ENCODE data around the gene PCDHGA7.
"Not testable (repeated sequence)": the region's sequence is repeated elsewhere in the genome, so short reads cannot be mapped to it uniquely, and the experiment has no call there.

The PCDHGA7 gene

DNA sequence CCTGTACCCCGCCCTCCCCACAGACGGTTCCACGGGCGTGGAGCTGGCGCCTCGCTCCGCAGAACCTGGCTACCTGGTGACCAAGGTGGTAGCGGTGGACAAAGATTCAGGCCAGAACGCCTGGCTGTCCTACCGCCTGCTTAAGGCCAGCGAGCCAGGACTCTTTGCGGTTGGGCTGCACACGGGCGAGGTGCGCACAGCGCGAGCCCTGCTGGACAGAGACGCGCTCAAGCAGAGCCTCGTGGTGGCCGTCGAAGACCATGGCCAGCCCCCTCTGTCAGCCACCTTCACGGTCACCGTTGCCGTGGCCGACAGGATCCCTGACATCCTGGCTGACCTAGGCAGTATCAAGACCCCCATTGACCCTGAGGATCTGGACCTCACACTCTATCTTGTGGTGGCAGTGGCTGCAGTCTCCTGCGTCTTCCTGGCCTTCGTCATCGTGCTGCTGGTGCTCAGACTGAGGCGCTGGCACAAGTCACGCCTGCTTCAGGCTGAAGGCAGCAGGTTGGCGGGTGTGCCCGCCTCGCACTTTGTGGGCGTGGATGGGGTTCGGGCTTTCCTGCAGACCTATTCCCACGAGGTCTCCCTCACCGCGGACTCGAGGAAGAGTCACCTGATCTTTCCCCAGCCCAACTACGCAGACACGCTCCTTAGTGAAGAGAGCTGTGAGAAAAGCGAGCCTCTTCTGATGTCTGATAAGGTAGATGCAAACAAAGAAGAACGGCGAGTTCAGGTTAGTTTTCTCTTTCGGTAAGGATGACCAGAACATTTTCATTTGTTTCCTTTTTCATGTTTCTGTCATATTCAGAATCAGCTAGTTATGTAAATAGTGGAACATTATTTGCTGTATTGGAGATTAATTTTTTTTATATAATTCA, 16.3 kb upstream of the PCDHGA7 start:
- no peak for DNase-seq (ENCODE audit: low read depth)

GRCh38 chr5:141369994-141370848, 12.3 kb upstream of the PCDHGA7 start, which contains the start of gene PCDHGB3:
TSS of gene PCDHGB3 (plus strand) at chr5:141370242. CDS start at chr5:141370395, 153 bp downstream.
- DNase-seq (ENCODE audit: low read depth): peak; percentile 9

- no peak for DNase-seq (ENCODE audit: low read depth)
Observed at GRCh38 chr5:141371572-141372475, 10.7 kb upstream of the PCDHGA7 start.

- DNase-seq (ENCODE audit: low read depth): peak; percentile 15
Observed at GRCh38 chr5:141373673-141374317, 8.7 kb upstream of the PCDHGA7 start, which contains the start of gene PCDHGA6. TSS of gene PCDHGA6 (plus strand) at chr5:141373891. CDS start at chr5:141374084, 193 bp downstream.

GRCh38 chr5:141374627-141375026, 7.9 kb upstream of the PCDHGA7 start:
- DNase-seq (ENCODE audit: low read depth): no peak

- DNase-seq (ENCODE audit: low read depth): not testable (repeated sequence)
Observed at GRCh38 chr5:141375444-141376155, 6.9 kb upstream of the PCDHGA7 start.

- no peak for DNase-seq (ENCODE audit: low read depth)
Observed at GRCh38 chr5:141383345-141383744, 803 bp downstream of the PCDHGA7 start.

- no peak for DNase-seq (ENCODE audit: low read depth)
Observed at GRCh38 chr5:141384471-141385267, 2.1 kb downstream of the PCDHGA7 start.

- DNase-seq (ENCODE audit: low read depth): peak; percentile 21
Observed at GRCh38 chr5:141387557-141388311, 5.2 kb downstream of the PCDHGA7 start, which contains the start of gene PCDHGB4. TSS of gene PCDHGB4 (plus strand) at chr5:141387698. CDS start at chr5:141387885, 187 bp downstream.

- no peak for DNase-seq (ENCODE audit: low read depth)
Observed at GRCh38 chr5:141388661-141389060, 6.1 kb downstream of the PCDHGA7 start.

- DNase-seq (ENCODE audit: low read depth): no peak
Observed at GRCh38 chr5:141389153-141390042, 6.9 kb downstream of the PCDHGA7 start.

GRCh38 chr5:141392429-141393198, 10.1 kb downstream of the PCDHGA7 start, which contains the start of gene PCDHGA8:
TSS of gene PCDHGA8 (plus strand) at chr5:141392633. CDS start at chr5:141392814, 181 bp downstream.
- DNase-seq (ENCODE audit: low read depth): no peak

DNA sequence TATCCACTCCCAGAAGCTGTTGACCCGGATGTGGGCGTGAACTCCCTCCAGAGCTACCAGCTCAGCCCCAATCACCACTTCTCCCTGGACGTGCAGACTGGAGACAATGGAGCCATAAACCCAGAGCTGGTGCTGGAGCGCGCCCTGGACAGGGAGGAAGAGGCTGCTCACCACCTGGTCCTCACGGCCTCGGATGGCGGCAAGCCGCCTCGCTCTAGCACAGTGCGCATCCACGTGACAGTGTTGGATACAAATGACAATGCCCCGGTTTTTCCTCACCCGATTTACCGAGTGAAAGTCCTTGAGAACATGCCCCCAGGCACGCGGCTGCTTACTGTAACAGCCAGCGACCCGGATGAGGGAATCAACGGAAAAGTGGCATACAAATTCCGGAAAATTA, 10.7 kb downstream of the PCDHGA7 start:
- no peak for DNase-seq (ENCODE audit: low read depth)

DNA sequence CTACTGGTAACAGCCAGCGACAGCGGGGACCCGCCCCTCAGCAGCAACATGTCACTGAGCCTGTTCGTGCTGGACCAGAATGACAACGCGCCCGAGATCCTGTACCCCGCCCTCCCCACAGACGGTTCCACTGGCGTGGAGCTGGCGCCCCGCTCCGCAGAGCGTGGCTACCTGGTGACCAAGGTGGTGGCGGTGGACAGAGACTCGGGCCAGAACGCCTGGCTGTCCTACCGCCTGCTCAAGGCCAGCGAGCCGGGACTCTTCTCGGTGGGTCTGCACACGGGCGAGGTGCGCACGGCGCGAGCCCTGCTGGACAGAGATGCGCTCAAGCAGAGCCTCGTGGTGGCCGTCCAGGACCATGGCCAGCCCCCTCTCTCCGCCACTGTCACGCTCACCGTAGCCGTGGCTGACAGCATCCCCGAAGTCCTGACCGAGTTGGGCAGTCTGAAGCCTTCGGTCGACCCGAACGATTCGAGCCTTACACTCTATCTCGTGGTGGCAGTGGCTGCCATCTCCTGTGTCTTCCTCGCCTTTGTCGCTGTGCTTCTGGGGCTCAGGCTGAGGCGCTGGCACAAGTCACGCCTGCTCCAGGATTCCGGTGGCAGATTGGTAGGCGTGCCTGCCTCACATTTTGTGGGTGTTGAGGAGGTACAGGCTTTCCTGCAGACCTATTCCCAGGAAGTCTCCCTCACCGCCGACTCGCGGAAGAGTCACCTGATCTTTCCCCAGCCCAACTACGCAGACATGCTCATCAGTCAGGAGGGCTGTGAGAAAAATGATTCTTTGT, 12.1 kb downstream of the PCDHGA7 start:
- DNase-seq (ENCODE audit: low read depth): not testable (repeated sequence)

DNA sequence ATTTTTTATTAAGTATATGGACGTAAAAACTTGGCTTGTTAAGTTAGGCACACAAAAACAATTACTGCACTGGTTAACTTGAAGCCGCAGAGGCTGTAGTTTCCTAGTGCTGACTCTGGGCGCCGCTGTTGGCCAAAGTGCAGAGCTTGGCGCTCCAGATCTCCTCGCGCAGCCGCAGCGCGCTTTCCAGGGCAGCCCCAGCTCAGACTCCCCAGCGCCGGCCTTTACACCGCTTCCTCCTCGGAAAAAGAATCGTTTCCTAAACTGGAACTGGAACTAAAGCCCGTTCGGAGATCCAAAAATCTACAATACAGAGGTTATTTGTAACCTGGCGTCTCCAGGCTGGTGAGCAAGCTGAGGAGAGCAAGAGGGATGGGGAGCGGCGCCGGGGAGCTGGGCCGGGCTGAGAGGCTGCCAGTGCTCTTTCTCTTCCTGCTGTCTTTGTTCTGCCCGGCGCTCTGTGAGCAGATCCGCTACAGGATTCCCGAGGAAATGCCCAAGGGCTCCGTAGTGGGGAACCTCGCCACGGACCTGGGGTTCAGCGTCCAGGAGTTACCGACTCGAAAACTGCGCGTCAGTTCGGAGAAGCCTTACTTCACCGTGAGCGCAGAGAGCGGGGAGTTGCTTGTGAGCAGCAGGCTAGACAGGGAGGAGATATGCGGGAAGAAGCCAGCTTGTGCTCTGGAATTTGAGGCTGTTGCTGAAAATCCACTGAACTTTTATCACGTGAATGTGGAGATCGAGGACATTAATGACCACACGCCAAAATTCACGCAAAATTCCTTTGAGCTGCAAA, 15.4 kb downstream of the PCDHGA7 start, which contains the start of gene PCDHGB5:
TSS of gene PCDHGB5 (plus strand) at position 192 of the 796 bp plus-strand sequence. CDS start at position 373, 181 bp downstream.
- DNase-seq (ENCODE audit: low read depth): not testable (repeated sequence)
